HG02763 (cell line): Measurements from ENCODE around the gene ZNF597.

Experiments
- ATAC-seq: cut with Tn5 transposase; IDR thresholded peaks from one replicate; pipeline ENCODE4 v1.9.1; 2021; ENCODE audit warnings: mild to moderate bottlenecking, moderate library complexity; ENCODE audit not compliant: unreplicated experiment

Gene ZNF597

DNA sequence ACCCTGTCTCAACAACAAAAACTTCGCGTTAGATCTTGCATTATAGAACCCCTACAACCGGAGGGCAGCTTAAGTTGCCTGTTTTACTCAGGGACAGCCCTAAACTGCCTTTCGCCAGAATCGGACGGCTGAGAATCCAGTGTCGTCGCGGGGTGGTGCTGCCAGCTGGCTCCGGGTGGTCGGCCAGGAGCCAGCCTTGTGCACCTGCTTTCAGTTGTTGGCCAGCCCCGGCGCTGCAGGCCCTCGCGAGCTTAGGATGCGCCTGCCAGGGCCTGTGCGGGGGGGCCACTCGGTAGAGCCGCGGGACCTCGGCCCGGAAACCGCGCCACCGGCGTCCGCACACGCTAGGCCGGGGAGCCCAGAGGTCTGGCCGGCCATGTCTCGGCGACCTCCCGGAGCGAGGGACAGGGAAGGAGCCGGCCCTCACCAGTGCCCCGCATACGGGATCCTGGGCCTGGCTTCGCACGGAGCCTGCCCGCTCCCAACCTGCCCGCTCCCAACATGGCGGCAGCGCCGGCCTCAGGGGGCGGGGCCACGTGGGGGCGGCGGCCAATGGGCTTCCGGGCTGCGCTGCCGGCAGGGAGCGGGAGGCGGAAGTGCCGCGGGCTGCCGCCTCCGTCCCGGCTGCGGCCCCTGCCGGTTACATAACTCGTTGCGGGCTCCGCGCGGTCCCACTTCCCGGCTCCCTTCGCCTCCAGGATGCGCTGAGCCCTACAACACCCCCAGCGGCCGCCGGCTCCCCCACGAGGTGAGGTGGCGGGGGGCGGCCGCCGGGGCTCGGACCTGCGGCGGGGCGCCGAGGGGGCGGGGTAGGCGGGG lies 14.3 kb upstream of the ZNF597 start:
- peak; percentile 75 for ATAC-seq

- no peak for ATAC-seq
Observed at GRCh38 chr16:3454631-3455147, 11.4 kb upstream of the ZNF597 start.

- ATAC-seq, result no peak
Observed at GRCh38 chr16:3454093-3454492, 10.8 kb upstream of the ZNF597 start.

GRCh38 chr16:3444032-3444388 lies 706 bp upstream of the ZNF597 start:
- ATAC-seq, result no peak

GRCh38 chr16:3439637-3440036 lies 3.7 kb downstream of the ZNF597 start:
- ATAC-seq, result no peak

GRCh38 chr16:3434373-3434772 lies 8.9 kb downstream of the ZNF597 start:
- ATAC-seq, result no peak

- ATAC-seq, result no peak
Observed at GRCh38 chr16:3431779-3432219, 11.5 kb downstream of the ZNF597 start.

- ATAC-seq, result no peak
Observed at GRCh38 chr16:3413730-3414379, 29.4 kb downstream of the ZNF597 start.

DNA sequence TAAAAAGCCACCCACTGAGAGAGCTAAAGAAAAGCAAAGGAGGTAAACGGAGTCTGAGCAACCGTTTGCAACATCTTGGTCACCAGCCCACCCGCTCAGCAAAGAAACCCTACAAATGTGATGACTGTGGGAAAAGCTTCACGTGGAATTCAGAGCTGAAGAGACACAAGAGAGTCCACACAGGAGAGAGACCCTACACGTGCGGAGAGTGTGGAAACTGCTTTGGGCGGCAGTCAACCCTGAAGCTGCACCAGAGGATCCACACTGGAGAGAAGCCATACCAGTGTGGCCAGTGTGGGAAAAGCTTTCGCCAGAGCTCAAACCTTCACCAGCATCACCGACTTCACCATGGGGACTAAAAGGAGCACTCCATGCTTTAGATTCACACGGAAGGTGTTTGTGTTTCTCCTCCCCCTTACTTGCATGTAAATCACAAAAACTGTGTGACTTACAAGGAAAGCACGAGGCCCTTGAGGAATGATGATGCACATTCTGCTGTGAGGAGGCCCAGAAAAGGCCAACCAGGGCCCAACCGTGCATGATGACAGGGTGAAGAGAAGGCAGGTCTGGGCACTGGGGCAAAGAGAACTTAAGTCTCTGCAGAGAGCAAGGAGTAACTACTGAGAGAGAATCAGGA lies 34.6 kb downstream of the ZNF597 start:
- no peak for ATAC-seq

GRCh38 chr16:3401719-3402397 lies 41.4 kb downstream of the ZNF597 start:
- no peak for ATAC-seq

- ATAC-seq, result peak; percentile 98
Observed at GRCh38 chr16:3400779-3401688, 42.3 kb downstream of the ZNF597 start, which contains the start of the genes ZNF174 and ZSCAN32. ZNF174 (plus strand) TSS chr16:3401215; CDS start chr16:3402005, 790 bp downstream. ZSCAN32 (minus strand) TSS chr16:3401004; CDS start chr16:3397557, 3,447 bp downstream.

GRCh38 chr16:3400446-3400778 lies 42.9 kb downstream of the ZNF597 start:
- ATAC-seq, result no peak

DNA sequence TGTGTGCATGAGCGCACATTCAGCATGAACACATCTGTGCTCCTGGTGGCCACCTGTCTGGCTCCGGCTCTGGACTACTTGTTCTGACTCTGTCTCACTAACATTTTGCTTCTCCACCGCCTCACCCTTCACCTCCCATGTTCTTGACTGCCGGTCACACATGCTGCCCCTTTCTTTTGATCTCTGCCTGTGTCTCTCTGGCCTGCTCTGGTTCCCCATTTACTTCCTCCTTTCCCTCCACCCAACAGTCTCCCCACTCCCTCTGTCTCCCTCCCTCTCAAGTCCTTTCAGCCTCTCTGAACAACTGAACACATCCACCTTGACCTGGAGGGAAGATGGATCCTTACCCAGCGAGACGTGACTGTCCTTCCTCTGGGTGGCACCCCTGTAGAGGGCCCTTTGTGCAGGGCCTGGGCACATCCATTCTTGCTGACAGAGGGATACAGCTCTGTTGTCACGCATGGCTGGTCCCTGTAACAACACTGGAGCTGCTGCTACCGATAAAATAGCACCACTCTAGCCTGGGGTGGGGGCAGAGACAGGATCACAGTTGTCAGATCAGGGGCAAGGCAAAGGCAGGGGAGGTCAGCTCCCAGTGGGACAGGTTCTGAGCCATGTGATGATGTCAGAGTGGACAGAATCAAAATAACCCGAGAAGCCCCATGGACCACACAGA lies 53.5 kb downstream of the ZNF597 start:
- ATAC-seq, result no peak

- no peak for ATAC-seq
Observed at GRCh38 chr16:3388325-3388724, 55.0 kb downstream of the ZNF597 start.

GRCh38 chr16:3383045-3383448 lies 60.3 kb downstream of the ZNF597 start:
- ATAC-seq, result no peak
